T-helper 2 cell treated with Interferon-gamma antibody and Interleukin-4, amounts not matched to agents 5 μg/mL and 100 μg/mL, for 36 hours (primary cell): ENCODE data around the gene ARHGAP32.

Experiments used
- DNase-seq: peaks from one replicate; pipeline ENCODE4 v3.0.0; 2021; ENCODE audit warnings: low spot score
- H3K27ac Mint-ChIP-seq: one replicate; pipeline ENCODE4 v1.8.0; 2021; ENCODE audit warnings: mild to moderate bottlenecking, mixed read lengths
- H3K27me3 Mint-ChIP-seq: one replicate; pipeline ENCODE4 v1.8.0; 2021; ENCODE audit warnings: low read depth, mixed read lengths
- H3K36me3 Mint-ChIP-seq: one replicate; pipeline ENCODE4 v1.8.0; 2021; ENCODE audit warnings: low read depth, mixed read lengths
- H3K4me1 Mint-ChIP-seq: one replicate; pipeline ENCODE4 v1.8.0; 2021; ENCODE audit warnings: low read depth, mixed read lengths
- H3K4me3 Mint-ChIP-seq: one replicate; pipeline ENCODE4 v1.8.0; 2022; ENCODE audit warnings: mild to moderate bottlenecking, moderate library complexity, mixed read lengths
- H3K9me3 Mint-ChIP-seq: one replicate; pipeline ENCODE4 v1.8.0; 2021; ENCODE audit warnings: mixed read lengths

The ARHGAP32 gene

GRCh38 chr11:128941110-128941509 lies 251.0 kb downstream of the ARHGAP32 start:
- Mint-ChIP-seq H3K36me3 (no peaks in the 10 kb centered on the region), H3K9me3 (no peaks in the 10 kb centered on the region), H3K4me3 (no peak overlapping the region), H3K27ac (no peak overlapping the region), H3K4me1 (no peaks in the 10 kb centered on the region), H3K27me3 (peaks cover 5% of the 10 kb centered on the region)
- no peak for DNase-seq

DNA sequence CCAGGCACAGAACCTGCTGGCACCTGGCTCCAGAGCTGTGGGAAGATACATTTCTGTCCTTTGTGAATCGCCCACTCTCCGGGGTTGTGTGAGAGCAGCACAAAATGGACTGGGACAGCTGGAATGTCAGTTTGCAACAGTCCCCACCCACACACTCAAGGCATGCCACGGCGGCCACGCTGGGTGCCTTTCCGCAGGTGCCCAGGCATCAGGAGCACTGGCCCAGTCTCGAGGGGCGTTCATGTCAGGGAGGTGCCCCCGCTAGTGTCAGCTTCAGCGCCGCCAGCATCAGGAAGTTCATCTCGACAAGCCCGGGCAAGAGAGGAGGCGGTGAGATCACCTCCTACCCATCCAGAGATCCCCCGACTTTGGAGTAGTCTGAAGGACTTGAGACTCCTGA lies 251.5 kb downstream of the ARHGAP32 start:
- H3K4me3 Mint-ChIP-seq: no peak overlapping the region
- no peaks in the 10 kb centered on the region for H3K36me3 Mint-ChIP-seq
- H3K27ac Mint-ChIP-seq: no peak overlapping the region
- H3K9me3 Mint-ChIP-seq: no peaks in the 10 kb centered on the region
- no peaks in the 10 kb centered on the region for H3K4me1 Mint-ChIP-seq
- DNase-seq: no peak
- H3K27me3 Mint-ChIP-seq: peaks cover 1% of the 10 kb centered on the region

DNA sequence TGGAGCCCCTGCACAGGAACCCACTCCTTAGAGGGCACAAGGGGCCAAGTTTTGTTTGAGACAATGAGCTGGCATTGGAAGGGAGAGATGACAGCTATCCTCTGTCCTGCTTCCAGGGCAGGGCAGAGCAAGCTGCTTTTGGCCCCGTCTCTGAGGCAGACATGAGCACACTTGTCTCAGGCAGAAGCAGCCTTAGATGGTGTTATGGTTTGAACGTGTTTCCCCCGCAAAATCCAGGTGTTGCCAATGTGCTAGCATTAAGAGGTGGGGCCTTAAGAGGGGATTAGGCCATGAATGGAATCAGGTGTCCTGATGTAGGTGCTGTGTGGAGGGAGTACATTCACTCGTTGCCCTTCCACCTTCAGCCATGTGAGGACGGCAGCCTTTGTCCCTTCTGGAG lies 252.0 kb downstream of the ARHGAP32 start:
- Mint-ChIP-seq H3K36me3 (no peaks in the 10 kb centered on the region), H3K9me3 (no peaks in the 10 kb centered on the region), H3K27ac (no peak overlapping the region), H3K4me1 (no peaks in the 10 kb centered on the region), H3K4me3 (no peak overlapping the region), H3K27me3 (no peaks in the 10 kb centered on the region)
- DNase-seq: no peak

DNA sequence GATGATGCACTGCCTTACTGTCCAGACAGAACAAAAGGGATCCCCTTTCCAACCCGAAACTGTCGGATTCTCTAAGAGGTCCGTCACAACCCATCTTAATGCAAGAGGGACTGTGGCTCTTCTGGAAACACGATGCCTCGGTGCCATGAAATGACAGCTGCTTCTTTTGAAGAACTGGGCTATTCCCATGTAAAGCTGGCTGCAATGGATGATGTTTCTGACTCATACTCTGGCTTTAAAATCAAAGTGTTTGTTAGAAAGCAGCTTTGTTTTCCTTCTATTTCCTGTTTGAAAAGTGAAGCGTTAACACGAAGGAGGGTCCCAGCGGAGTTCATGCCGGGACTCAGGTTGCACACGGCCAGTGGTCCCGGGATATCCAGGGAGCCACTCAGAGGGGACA lies 252.5 kb downstream of the ARHGAP32 start:
- H3K36me3 Mint-ChIP-seq: no peaks in the 10 kb centered on the region
- no peaks in the 10 kb centered on the region for H3K27me3 Mint-ChIP-seq
- no peak for DNase-seq
- H3K4me1 Mint-ChIP-seq: no peaks in the 10 kb centered on the region
- no peak overlapping the region for H3K27ac Mint-ChIP-seq
- H3K9me3 Mint-ChIP-seq: no peaks in the 10 kb centered on the region
- H3K4me3 Mint-ChIP-seq: no peak overlapping the region

DNA sequence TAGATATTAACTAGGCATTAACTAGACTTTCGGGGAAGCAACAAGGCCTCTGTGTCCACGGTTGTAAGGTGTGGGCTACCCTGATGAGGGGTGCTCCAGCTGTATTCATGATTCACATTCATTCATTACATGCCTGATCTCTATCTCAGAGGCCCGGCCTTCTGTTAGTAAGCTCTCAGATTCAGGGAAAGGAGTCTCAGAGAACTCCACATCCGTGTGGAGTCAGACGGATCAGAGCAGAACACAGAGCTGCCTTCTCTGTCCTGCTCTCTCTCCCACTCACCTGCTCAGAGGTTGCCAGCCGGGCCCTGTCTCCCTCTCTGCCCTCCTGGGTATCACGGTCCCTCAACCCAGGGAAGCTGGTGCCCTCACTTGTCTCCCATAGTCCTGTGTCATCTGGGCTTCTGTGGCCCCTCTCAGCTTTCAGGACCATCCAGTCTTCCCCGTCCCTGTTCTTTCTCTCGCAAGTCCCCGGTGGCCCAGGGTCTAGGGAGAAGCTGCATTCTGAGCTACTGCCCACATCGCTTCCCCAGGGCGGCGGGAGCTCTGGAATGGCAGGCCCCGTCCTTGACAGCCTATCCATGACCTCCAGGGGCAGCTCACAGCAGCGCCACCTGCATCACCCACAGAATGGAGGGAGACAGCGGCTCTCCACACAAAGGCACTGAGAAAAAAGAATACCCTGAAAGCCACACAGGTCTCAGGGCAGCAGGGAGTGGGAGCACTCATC lies 253.8 kb downstream of the ARHGAP32 start:
- Mint-ChIP-seq H3K27ac (no peak overlapping the region), H3K9me3 (no peaks in the 10 kb centered on the region), H3K4me1 (no peaks in the 10 kb centered on the region), H3K27me3 (no peaks in the 10 kb centered on the region), H3K36me3 (no peaks in the 10 kb centered on the region), H3K4me3 (no peak overlapping the region)
- no peak for DNase-seq

DNA sequence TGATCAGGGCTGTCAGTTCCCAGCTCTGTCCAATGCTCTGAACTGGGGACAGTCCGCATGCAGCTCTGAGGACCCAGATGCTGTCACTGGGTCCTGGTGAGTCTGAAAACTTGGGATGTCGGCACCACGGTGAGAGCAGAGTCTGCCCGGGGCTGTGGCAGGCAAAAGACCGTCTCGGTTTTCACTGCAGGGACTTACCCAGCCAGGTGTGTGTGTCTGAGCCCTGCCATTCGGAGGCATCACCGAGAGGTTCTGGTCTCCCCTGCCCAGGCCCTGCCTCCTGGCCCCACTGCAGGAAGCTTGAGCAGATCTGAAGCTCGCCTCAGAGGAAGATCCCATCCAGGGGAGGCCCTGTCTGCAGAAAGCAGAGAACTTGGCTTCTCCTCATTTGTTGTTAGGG lies 254.6 kb downstream of the ARHGAP32 start:
- no peak for DNase-seq
- no peaks in the 10 kb centered on the region for H3K9me3 Mint-ChIP-seq
- no peaks in the 10 kb centered on the region for H3K36me3 Mint-ChIP-seq
- no peak overlapping the region for H3K27ac Mint-ChIP-seq
- no peak overlapping the region for H3K4me3 Mint-ChIP-seq
- no peaks in the 10 kb centered on the region for H3K27me3 Mint-ChIP-seq
- no peaks in the 10 kb centered on the region for H3K4me1 Mint-ChIP-seq

- DNase-seq: no peak
- Mint-ChIP-seq H3K9me3 (no peaks in the 10 kb centered on the region), H3K4me1 (no peaks in the 10 kb centered on the region), H3K4me3 (no peak overlapping the region), H3K27ac (no peak overlapping the region), H3K36me3 (no peaks in the 10 kb centered on the region), H3K27me3 (no peaks in the 10 kb centered on the region)
Observed at GRCh38 chr11:128936606-128937251, 255.4 kb downstream of the ARHGAP32 start.

DNA sequence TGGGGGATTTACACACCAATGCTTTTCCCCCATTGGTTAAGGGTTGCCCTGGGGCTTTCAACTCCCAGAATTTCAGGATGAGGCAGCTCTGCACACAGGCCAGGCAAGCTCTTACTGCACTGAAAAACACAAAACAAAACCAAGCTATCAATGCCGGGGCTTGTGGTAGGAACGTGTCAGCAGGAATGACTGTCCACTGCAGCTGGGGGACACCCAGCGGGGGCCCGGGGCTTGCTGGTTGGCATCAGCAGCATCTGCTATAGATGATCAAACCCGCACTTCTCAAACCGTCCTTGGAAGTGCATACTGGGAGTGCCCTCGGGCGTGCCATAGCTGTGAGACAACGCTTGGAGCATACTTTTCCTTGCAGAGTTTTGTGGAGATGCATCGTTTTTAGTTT lies 257.2 kb downstream of the ARHGAP32 start:
- Mint-ChIP-seq H3K4me3 (no peak overlapping the region), H3K27ac (no peak overlapping the region), H3K36me3 (no peaks in the 10 kb centered on the region), H3K9me3 (no peaks in the 10 kb centered on the region), H3K27me3 (no peaks in the 10 kb centered on the region), H3K4me1 (no peaks in the 10 kb centered on the region)
- DNase-seq: no peak

- no peak overlapping the region for H3K27ac Mint-ChIP-seq
- no peaks in the 10 kb centered on the region for H3K36me3 Mint-ChIP-seq
- H3K4me1 Mint-ChIP-seq: no peaks in the 10 kb centered on the region
- H3K4me3 Mint-ChIP-seq: no peak overlapping the region
- H3K9me3 Mint-ChIP-seq: no peaks in the 10 kb centered on the region
- H3K27me3 Mint-ChIP-seq: no peaks in the 10 kb centered on the region
- DNase-seq: no peak
Observed at GRCh38 chr11:128934351-128934750, 257.8 kb downstream of the ARHGAP32 start.

DNA sequence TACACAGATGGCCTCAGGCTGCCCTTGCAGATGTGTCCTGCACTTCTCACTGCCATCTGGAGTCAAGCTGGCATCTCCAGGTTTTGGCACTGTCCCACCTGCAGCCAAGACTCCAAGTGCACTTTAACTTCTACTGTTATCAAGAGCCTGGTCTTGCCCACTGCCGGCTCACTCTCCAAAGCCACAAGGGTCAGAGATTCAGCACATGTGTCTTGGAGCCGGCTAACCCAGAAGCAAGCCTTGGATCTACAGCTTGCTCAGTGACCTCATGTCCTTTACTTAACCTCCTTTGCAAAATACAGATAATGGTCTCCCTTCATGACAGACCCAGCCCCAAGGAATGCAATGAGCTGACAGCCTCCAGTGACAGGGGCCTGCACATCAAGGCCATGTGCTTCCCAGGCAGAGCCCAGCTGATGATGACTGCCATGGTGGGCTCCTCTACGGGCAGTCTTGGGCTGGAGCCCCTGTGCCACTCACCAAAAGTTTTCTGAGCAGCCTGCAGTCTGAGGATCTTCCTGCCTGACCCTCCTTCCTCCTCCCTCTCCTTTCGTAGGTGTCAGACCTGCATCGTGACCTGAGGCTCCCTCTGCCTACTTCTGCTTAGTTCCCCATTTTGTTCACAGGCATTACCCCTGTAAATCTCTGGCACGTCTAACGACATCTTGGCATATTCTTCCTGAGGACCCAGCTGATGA lies 258.5 kb downstream of the ARHGAP32 start:
- no peaks in the 10 kb centered on the region for H3K9me3 Mint-ChIP-seq
- H3K4me1 Mint-ChIP-seq: peaks cover 1% of the 10 kb centered on the region
- no peaks in the 10 kb centered on the region for H3K27me3 Mint-ChIP-seq
- no peak overlapping the region for H3K27ac Mint-ChIP-seq
- H3K36me3 Mint-ChIP-seq: no peaks in the 10 kb centered on the region
- H3K4me3 Mint-ChIP-seq: no peak overlapping the region
- no peak for DNase-seq

- Mint-ChIP-seq H3K36me3 (no peaks in the 10 kb centered on the region), H3K27me3 (no peaks in the 10 kb centered on the region), H3K9me3 (no peaks in the 10 kb centered on the region), H3K4me1 (peaks cover 5% of the 10 kb centered on the region), H3K27ac (no peak overlapping the region), H3K4me3 (no peak overlapping the region)
- DNase-seq: no peak
Observed at GRCh38 chr11:128931668-128932067, 260.5 kb downstream of the ARHGAP32 start.

- Mint-ChIP-seq H3K9me3 (no peaks in the 10 kb centered on the region), H3K4me1 (peaks cover 5% of the 10 kb centered on the region), H3K27ac (no peak overlapping the region), H3K27me3 (no peaks in the 10 kb centered on the region), H3K4me3 (no peak overlapping the region), H3K36me3 (no peaks in the 10 kb centered on the region)
- no peak for DNase-seq
Observed at GRCh38 chr11:128931066-128931465, 261.1 kb downstream of the ARHGAP32 start.

DNA sequence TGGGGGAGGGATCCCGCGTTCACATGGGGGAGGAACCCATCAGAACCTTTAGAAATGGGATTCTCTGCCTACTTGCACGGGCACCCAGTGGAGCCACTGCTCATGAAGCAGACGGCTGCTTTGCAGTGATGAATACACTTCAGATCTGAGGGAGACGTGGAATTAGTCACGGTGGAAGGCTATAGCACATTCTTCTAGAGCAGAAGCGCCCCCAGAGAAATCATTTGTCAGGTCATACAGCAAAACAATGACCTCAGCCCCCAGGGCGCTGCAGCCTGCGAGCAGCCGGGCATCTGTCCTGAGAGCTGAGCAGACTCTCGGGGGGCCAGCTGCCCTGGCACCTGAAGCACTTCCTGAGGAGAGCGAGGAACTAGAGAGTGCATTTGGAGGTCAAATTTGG lies 262.1 kb downstream of the ARHGAP32 start:
- no peak overlapping the region for H3K27ac Mint-ChIP-seq
- no peaks in the 10 kb centered on the region for H3K36me3 Mint-ChIP-seq
- DNase-seq: no peak
- H3K27me3 Mint-ChIP-seq: no peaks in the 10 kb centered on the region
- peaks cover 5% of the 10 kb centered on the region for H3K4me1 Mint-ChIP-seq
- no peaks in the 10 kb centered on the region for H3K9me3 Mint-ChIP-seq
- no peak overlapping the region for H3K4me3 Mint-ChIP-seq

DNA sequence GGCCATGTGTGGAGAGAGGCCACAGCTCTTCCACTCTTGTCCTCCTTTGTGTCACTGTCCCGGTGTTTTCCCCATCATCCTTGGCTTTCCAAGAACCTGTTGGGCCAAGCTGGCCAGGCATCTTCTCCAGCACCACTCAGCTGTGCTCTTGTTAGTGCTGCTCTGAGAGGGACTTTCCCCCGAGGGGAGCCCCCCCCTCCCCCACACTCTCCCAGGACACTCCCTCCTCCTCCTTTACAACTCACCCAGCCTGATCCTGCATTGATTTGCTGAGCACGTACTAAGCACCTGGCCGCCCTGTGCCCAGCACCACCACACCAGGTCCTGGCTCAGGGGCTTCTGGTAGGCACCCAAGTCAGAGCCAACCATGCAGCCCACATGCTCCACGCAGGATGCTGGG lies 262.7 kb downstream of the ARHGAP32 start:
- Mint-ChIP-seq H3K36me3 (no peaks in the 10 kb centered on the region), H3K4me3 (no peak overlapping the region), H3K27ac (no peak overlapping the region), H3K27me3 (no peaks in the 10 kb centered on the region), H3K4me1 (peaks cover 5% of the 10 kb centered on the region), H3K9me3 (no peaks in the 10 kb centered on the region)
- DNase-seq: no peak
